Upper lobe of right lung (tissue), 1 donor: ENCODE measurements around the gene SRBD1. TPM values are rescaled to one million over a fixed set of nuclear protein-coding genes. Genes with fewer than 3 reads are reported as not detected.

Source experiments
- ATAC-seq: fragments of 200-7000 bp; cut with Tn5 transposase; one replicate; pipeline ENCODE4 v1.9.1; 2020; ENCODE audit warnings: mild to moderate bottlenecking, moderate library complexity
- DNase-seq: peaks from one replicate; pipeline ENCODE4 v3.0.0-alpha.2; 2020
- H3K27ac ChIP-seq: fragments of 200-600 bp; one replicate; pipeline ENCODE4 v1.8.0; 2022
- H3K27me3 ChIP-seq: fragments of 200-600 bp; one replicate; pipeline ENCODE4 v1.8.0; 2022; ENCODE audit warnings: mild to moderate bottlenecking
- H3K36me3 ChIP-seq: fragments of 200-600 bp; one replicate; pipeline ENCODE4 v1.8.0; 2022
- H3K4me1 ChIP-seq: fragments of 200-600 bp; one replicate; pipeline ENCODE4 v1.8.0; 2022
- H3K4me3 ChIP-seq: fragments of 200-600 bp; one replicate; pipeline ENCODE4 v1.8.0; 2022; ENCODE audit warnings: mild to moderate bottlenecking
- H3K9me3 ChIP-seq: fragments of 200-600 bp; one replicate; pipeline ENCODE4 v1.8.0; 2022
- CTCF ChIP-seq: fragments of 200-600 bp; IDR thresholded peaks from one replicate; pipeline ENCODE4 v1.8.0; 2022; ENCODE audit warnings: antibody characterized with exemption
- intact Hi-C: fragments of 100-400 bp; cut with DNase I; formaldehyde crosslinking; loops from one replicate; pipeline ENCODE4 v1.11.0; 2022
- total RNA-seq: library from RNA; stranded (reverse); fragmentation: NEBNext Ultra II Directional; extraction: Animal tissue kit (Norgen Biotek cat#: 25700); gene quantifications from one replicate; pipeline ENCODE4 v1.2.1, GENCODE V29; 2021
- donor health status: DM: no; HTN: yes; CAD: no; lungs with severe emphysema.

The SRBD1 gene
- total RNA-seq, 1 donor from 2014 or later = 19.2 TPM

- intact Hi-C loops = no loop called here
- no peaks in the 10 kb centered on the region for H3K36me3 ChIP-seq
- no peaks in the 10 kb centered on the region for H3K9me3 ChIP-seq
- no peaks in the 10 kb centered on the region for H3K4me1 ChIP-seq
- DNase-seq = no peak
- no peak overlapping the region for H3K27ac ChIP-seq
- TF ChIP-seq CTCF = no peak
- H3K4me3 ChIP-seq = no peak overlapping the region
- ATAC-seq = no peak
- no peaks in the 10 kb centered on the region for H3K27me3 ChIP-seq
These were observed 237.5 kb downstream of the SRBD1 start for GRCh38 chr2:45373534-45373933.

- Histone ChIP-seq H3K27ac (no peak overlapping the region), H3K4me1 (no peaks in the 10 kb centered on the region), H3K36me3 (no peaks in the 10 kb centered on the region), H3K27me3 (peaks cover 5% of the 10 kb centered on the region), H3K9me3 (no peaks in the 10 kb centered on the region), H3K4me3 (no peak overlapping the region)
- ATAC-seq (no peak), DNase-seq (no peak)
- intact Hi-C loops = no loop called here
- no peak for TF ChIP-seq CTCF
These were observed 240.7 kb downstream of the SRBD1 start for GRCh38 chr2:45370369-45370768.

- Histone ChIP-seq H3K27ac (no peak overlapping the region), H3K27me3 (peaks cover 5% of the 10 kb centered on the region), H3K4me1 (no peaks in the 10 kb centered on the region), H3K9me3 (no peaks in the 10 kb centered on the region), H3K4me3 (no peak overlapping the region), H3K36me3 (no peaks in the 10 kb centered on the region)
- no peak for ATAC-seq
- no peak for TF ChIP-seq CTCF
- DNase-seq = no peak
- intact Hi-C loops = no loop called here
These were observed 242.3 kb downstream of the SRBD1 start for GRCh38 chr2:45368792-45369191.

- no peaks in the 10 kb centered on the region for H3K4me1 ChIP-seq
- no peak for TF ChIP-seq CTCF
- H3K9me3 ChIP-seq = no peaks in the 10 kb centered on the region
- no peaks in the 10 kb centered on the region for H3K36me3 ChIP-seq
- no peaks in the 10 kb centered on the region for H3K27me3 ChIP-seq
- no peak overlapping the region for H3K4me3 ChIP-seq
- DNase-seq = no peak
- intact Hi-C loops = no loop called here
- no peak for ATAC-seq
- H3K27ac ChIP-seq = no peak overlapping the region
These were observed 249.4 kb downstream of the SRBD1 start for GRCh38 chr2:45361666-45362065.

- no peaks in the 10 kb centered on the region for H3K9me3 ChIP-seq
- no peak for DNase-seq
- H3K4me1 ChIP-seq = no peaks in the 10 kb centered on the region
- H3K36me3 ChIP-seq = no peaks in the 10 kb centered on the region
- intact Hi-C loops = no loop called here
- no peak overlapping the region for H3K4me3 ChIP-seq
- no peaks in the 10 kb centered on the region for H3K27me3 ChIP-seq
- H3K27ac ChIP-seq = no peak overlapping the region
- ATAC-seq = no peak
- no peak for TF ChIP-seq CTCF
These were observed 256.3 kb downstream of the SRBD1 start for GRCh38 chr2:45354776-45355175.

- DNase-seq (no peak), ATAC-seq (no peak)
- intact Hi-C loops = no loop called here
- no peak for TF ChIP-seq CTCF
- H3K9me3 ChIP-seq = no peaks in the 10 kb centered on the region
- no peaks in the 10 kb centered on the region for H3K27me3 ChIP-seq
- no peaks in the 10 kb centered on the region for H3K4me1 ChIP-seq
- no peak overlapping the region for H3K27ac ChIP-seq
- no peak overlapping the region for H3K4me3 ChIP-seq
- no peaks in the 10 kb centered on the region for H3K36me3 ChIP-seq
These were observed 257.2 kb downstream of the SRBD1 start for GRCh38 chr2:45353879-45354278.
